HepG2 (cell line): ENCODE results near the gene MRPL20. TPM values are rescaled to one million over a fixed set of nuclear protein-coding genes. Genes with fewer than 3 reads are reported as not detected.
A peak's percentile ranks its signal among the peaks of the same experiment; 100 is the strongest.

ENCODE experiments used
- AGO1 ChIP-seq: fragments of 200-400 bp; formaldehyde crosslinking; IDR thresholded peaks from 2 replicates; pipeline ENCODE4 v1.6.1; 2017; ENCODE audit warnings: mild to moderate bottlenecking, low read depth, low read length, moderate library complexity; ENCODE audit not compliant: poor library complexity, severe bottlenecking
- FOSL2 ChIP-seq: sonication (generic); formaldehyde crosslinking; IDR thresholded peaks from 2 replicates; pipeline ENCODE4 v1.4.0; 2020; ENCODE audit warnings: missing genetic modification reagents
- FOXP1 ChIP-seq, 2 experiments: fragments of 450-650 bp in 1 of 2; IDR thresholded peaks; 2 replicates each; pipeline ENCODE4 v1.6.1; 2017 to 2018; ENCODE audit warnings: antibody characterized with exemption in 1 of 2
- HOXA5 ChIP-seq: sonication (generic); formaldehyde crosslinking; IDR thresholded peaks from 2 replicates; pipeline ENCODE4 v1.4.0; 2020; ENCODE audit warnings: missing genetic modification reagents
- LBX2 ChIP-seq: sonication (generic); formaldehyde crosslinking; IDR thresholded peaks from 2 replicates; pipeline ENCODE4 v1.5.0; 2020; ENCODE audit warnings: missing genetic modification reagents, mild to moderate bottlenecking, borderline replicate concordance
- MAFK ChIP-seq, 2 experiments: IDR thresholded peaks in 1 of 2; conservative IDR thresholded peaks in 1 of 2; 2 replicates each; pipeline ENCODE4 v1.6.1; 2011; ENCODE audit warnings: improper control_type of control experiment in 2 of 2, low read length in 2 of 2
- MTERF4 ChIP-seq: sonication (generic); formaldehyde crosslinking; IDR thresholded peaks from 2 replicates; pipeline ENCODE4 v1.8.0; 2023; ENCODE audit warnings: mild to moderate bottlenecking, missing genetic modification reagents
- NFKBIZ ChIP-seq: IDR thresholded peaks from 2 replicates; pipeline ENCODE4 v1.6.1; 2018; ENCODE audit warnings: missing genetic modification reagents, missing compliant biosample characterization
- PCBP1 ChIP-seq: fragments of 200-400 bp; formaldehyde crosslinking; IDR thresholded peaks from 2 replicates; pipeline ENCODE4 v1.6.1; 2017; ENCODE audit warnings: mild to moderate bottlenecking, low read depth, low read length, borderline replicate concordance
- PHF20 ChIP-seq: sonication (generic); formaldehyde crosslinking; IDR thresholded peaks from 2 replicates; pipeline ENCODE4 v1.5.0; 2020; ENCODE audit warnings: mild to moderate bottlenecking, missing genetic modification reagents
- POLR2G ChIP-seq: fragments of 200-400 bp; formaldehyde crosslinking; IDR thresholded peaks from 2 replicates; pipeline ENCODE4 v1.6.1; 2018; ENCODE audit warnings: mild to moderate bottlenecking, low read depth, low read length, moderate library complexity
- RBM22 ChIP-seq: fragments of 200-400 bp; formaldehyde crosslinking; optimal IDR thresholded peaks from 2 replicates; pipeline ENCODE3; 2017; ENCODE audit warnings: mild to moderate bottlenecking, low read length, moderate library complexity
- UBTF ChIP-seq: sonication (generic); formaldehyde crosslinking; IDR thresholded peaks from 2 replicates; pipeline ENCODE4 v1.4.0; 2020; ENCODE audit warnings: mild to moderate bottlenecking, missing genetic modification reagents
- ZBTB14 ChIP-seq: sonication (generic); formaldehyde crosslinking; IDR thresholded peaks from 2 replicates; pipeline ENCODE4 v1.4.0; 2020; ENCODE audit warnings: missing genetic modification reagents
- ZBTB8A ChIP-seq: sonication (generic); formaldehyde crosslinking; IDR thresholded peaks from 2 replicates; pipeline ENCODE4 v1.4.0; 2020; ENCODE audit warnings: mild to moderate bottlenecking, low read depth, missing genetic modification reagents, borderline replicate concordance
- ZC3H4 ChIP-seq: sonication (generic); formaldehyde crosslinking; IDR thresholded peaks from 2 replicates; pipeline ENCODE4 v1.4.0; 2020; ENCODE audit warnings: missing genetic modification reagents, borderline replicate concordance
- ZFP36L2 ChIP-seq: sonication (generic); formaldehyde crosslinking; IDR thresholded peaks from 2 replicates; pipeline ENCODE4 v1.4.0; 2020; ENCODE audit warnings: missing genetic modification reagents
- ZSCAN5A ChIP-seq: sonication (generic); formaldehyde crosslinking; IDR thresholded peaks from 2 replicates; pipeline ENCODE4 v1.8.0; 2022; ENCODE audit warnings: mild to moderate bottlenecking, missing genetic modification reagents, borderline replicate concordance
- polyA plus RNA-seq, 8 experiments: library from polyadenylated mRNA; depleted of rRNA in 3 of 8; stranded (reverse) in 7 of 8; unstranded in 1 of 8; fragments of >200 nt; fragmentation: Illumina TruSeq in 4 of 8; extraction: Trizol in 4 of 8; gene quantifications; 2 replicates each; pipeline versions ENCODE4 v1.2.1 to v1.2.3, GENCODE V29; 2011 to 2016; ENCODE audit warnings: low read depth in 4 of 8, missing spikeins in 1 of 8, mixed read lengths in 1 of 8; ENCODE audit not compliant: insufficient read depth in 1 of 8
- total RNA-seq, 5 experiments: library from RNA; depleted of rRNA; stranded (reverse); fragments of >200 nt; fragmentation: Illumina TruSeq; extraction: Trizol; gene quantifications; 2 replicates each; pipeline ENCODE4 v1.2.3, GENCODE V29; 2016; ENCODE audit warnings: low read depth in 1 of 5

Gene MRPL20
- total and polyA plus RNA-seq, 2 of the 13 experiments (the other 11 are each of a cell fraction or from before 2014, with no cell fraction given) = 59.2 to 127 TPM

GRCh38 chr1:1358433-1359271 is 48.4 kb downstream of the MRPL20 start, which contains the start of gene MXRA8 (continued):
- TF ChIP-seq LBX2 = no peak
- no peak for TF ChIP-seq HOXA5 (CRISPR knock-in tag)
- no peak for TF ChIP-seq FOXP1 (IDR thresholded peaks at IDR 0.05)
- peak; percentile 9; the same call in 1 of the 2 replicates for TF ChIP-seq FOXP1 (CRISPR knock-in tag; IDR thresholded peaks at IDR 0.05)
- TF ChIP-seq PCBP1 = 0 out of 2 replicates have a peak, but pooled peaks have one; percentile 40
- TF ChIP-seq NFKBIZ (CRISPR knock-in tag) = peak; percentile 8; the same call in 1 of the 2 replicates
- TF ChIP-seq FOSL2 (CRISPR knock-in tag) = 0 out of 2 replicates have a peak, but pooled peaks have one; percentile 8
- TF ChIP-seq RBM22 = no peak
- no peak for TF ChIP-seq ZBTB8A (CRISPR knock-in tag)
- TF ChIP-seq PHF20 = no peak
- TF ChIP-seq POLR2G = peak; percentile 23; the same call in 1 of the 2 replicates
- TF ChIP-seq ZFP36L2 (CRISPR knock-in tag) = no peak
- TF ChIP-seq ZSCAN5A (CRISPR knock-in tag) = no peak
- peak; percentile 92 for TF ChIP-seq AGO1
- TF ChIP-seq MTERF4 (CRISPR knock-in tag) = peak; percentile 56; the same call in 1 of the 2 replicates
- TF ChIP-seq UBTF (CRISPR knock-in tag) = peak; percentile 44; the same call in 1 of the 2 replicates
- peak; percentile 63; the same call in 1 of the 2 replicates for TF ChIP-seq ZC3H4 (CRISPR knock-in tag)
- TF ChIP-seq MAFK (conservative IDR thresholded peaks at IDR 0.05 in 1 of 2, IDR thresholded peaks at IDR 0.05 in 1 of 2; ENCODE audit: low read length in 2 of 2) = no peak
- TF ChIP-seq ZBTB14 = no peak
